GM21423 (cell line): Measurements from ENCODE around the gene MYBPH.

Source experiments
- ATAC-seq: cut with Tn5 transposase; IDR thresholded peaks from one replicate; pipeline ENCODE4 v1.9.1; 2021; ENCODE audit warnings: mild to moderate bottlenecking, moderate library complexity; ENCODE audit not compliant: unreplicated experiment

The MYBPH gene

DNA sequence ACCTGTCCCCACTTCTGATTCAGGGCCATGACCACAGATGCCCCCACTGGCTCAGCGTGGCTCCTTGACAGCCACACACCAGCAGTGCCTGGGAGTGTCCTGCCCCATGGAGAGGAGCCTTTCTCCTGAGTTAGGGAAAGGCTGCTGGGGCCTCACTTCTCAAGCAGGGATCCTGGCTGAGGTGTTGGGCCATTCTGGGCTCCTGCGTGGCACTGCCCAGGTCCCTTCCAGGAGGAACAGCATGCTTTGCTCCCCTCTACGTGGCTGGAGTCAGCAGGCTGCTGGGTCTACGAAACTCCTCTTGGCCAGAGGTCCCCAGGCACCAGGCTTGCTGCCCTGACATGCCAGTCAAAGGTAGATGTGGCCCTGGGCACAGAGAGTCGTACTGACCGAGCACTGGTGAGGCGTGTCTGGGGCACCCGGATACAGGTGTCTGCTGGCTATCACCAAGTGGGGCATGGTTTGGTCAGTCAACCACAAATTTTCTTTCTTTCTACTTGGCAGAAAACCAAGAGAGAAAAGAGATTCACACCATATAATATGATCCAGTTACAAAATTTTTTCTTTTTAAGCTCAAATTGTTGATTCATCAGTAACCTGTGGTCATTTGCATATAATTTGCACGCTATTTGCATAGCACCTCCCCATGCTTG, 44.0 kb downstream of the MYBPH start:
- ATAC-seq: no peak

DNA sequence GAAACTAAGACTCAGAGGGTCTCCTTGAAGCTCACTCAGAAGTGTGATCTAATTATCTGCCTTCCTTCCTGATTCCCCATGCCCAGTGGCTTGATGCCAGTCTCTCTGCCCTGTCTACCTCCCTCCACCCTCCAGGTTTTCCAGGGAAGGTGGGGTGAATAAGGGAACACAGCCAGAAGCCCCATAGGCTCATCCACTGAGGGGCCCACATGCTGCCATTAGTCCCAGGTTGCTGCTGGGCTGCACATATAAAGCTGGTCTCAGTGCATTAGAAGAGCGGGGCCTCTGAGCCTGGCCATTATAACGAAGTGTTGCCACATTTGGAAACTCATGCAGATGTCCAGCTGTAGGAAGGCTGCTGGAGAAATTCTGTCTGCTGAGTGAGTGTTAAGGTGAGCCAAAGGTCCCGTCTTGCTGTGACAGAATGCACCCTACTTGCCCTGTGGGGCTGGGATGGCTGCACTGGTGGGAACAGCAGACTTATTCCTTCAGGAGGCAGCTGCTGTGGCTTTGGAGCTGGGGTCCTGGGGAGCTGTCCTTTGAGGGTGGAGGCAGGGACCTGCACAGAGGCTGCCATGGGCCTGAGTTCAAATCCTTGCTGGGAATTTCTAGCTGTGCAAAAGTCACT, 45.2 kb downstream of the MYBPH start:
- ATAC-seq: no peak

DNA sequence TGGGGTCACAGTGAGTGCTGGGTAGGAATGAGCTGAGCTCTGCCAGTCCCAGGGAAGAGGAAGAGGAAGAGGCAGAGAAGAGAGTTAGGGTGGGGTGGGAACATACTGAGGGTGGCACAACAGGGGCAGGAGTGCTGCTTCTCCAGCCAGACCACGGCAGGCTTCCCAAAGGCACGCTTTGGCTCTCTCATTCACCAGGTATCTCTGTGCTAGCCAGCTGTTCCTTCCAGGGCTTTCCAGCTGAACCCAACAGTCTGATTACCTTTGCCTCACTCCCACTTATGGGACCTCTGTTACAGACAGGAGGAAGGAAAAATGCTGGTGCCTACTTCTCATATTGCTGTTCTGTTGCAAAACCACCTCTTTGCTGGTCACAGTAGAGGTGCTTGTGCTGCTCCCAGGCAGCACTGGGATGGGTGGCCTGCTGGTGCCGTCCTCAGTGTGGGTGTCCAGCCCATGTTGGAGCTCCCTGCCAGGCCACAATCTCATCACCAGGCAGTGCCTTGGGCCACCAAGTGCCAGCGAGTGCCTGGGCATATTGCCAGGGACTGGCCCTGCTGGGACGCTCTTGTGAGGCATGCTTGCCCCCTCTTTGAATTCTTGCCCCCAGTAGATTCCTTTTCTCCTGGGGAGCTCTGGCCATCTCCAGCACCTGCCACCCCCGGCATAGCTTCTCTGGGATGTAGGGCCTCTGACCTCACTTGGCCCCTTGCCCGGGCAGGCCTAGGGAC, 46.0 kb downstream of the MYBPH start:
- ATAC-seq: no peak

DNA sequence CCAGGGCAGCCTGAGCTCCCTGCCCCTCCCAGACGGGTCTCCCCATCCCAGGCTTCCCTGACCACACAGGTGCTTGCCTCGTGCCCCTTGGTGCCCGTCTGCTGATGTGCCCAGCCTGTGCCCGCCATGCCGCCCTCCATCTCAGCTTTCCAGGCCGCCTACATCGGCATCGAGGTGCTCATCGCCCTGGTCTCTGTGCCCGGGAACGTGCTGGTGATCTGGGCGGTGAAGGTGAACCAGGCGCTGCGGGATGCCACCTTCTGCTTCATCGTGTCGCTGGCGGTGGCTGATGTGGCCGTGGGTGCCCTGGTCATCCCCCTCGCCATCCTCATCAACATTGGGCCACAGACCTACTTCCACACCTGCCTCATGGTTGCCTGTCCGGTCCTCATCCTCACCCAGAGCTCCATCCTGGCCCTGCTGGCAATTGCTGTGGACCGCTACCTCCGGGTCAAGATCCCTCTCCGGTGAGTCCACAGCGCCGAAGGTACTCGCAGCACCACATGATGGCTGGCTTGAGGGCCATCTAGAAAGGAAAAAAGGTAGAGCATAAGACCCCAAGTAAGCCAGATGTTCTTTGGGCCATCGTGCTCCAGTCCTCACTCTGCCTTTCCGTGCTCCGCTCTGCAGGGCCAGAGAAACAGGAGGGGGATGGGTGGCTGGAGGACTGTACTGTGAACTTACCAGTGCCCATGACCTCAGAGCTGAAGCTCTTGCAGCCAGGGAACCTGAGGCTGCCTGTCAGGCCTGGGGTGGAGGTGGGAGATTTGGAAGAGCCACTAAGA, 46.7 kb downstream of the MYBPH start:
- no peak for ATAC-seq

DNA sequence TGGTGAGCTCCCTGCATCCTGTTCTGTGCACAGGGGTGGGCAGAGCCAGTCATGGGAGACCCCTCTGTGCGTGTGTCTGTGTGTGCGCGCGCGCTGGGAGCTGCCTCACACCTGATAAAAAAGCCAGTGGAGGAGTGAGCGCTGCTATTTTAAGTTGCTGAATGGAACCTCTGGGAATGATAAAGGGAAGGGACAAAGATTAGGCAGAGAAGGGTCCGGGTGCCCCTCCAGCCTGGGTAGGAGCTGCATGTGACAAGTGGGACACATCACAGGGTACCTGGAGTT, 47.3 kb downstream of the MYBPH start:
- ATAC-seq: no peak

DNA sequence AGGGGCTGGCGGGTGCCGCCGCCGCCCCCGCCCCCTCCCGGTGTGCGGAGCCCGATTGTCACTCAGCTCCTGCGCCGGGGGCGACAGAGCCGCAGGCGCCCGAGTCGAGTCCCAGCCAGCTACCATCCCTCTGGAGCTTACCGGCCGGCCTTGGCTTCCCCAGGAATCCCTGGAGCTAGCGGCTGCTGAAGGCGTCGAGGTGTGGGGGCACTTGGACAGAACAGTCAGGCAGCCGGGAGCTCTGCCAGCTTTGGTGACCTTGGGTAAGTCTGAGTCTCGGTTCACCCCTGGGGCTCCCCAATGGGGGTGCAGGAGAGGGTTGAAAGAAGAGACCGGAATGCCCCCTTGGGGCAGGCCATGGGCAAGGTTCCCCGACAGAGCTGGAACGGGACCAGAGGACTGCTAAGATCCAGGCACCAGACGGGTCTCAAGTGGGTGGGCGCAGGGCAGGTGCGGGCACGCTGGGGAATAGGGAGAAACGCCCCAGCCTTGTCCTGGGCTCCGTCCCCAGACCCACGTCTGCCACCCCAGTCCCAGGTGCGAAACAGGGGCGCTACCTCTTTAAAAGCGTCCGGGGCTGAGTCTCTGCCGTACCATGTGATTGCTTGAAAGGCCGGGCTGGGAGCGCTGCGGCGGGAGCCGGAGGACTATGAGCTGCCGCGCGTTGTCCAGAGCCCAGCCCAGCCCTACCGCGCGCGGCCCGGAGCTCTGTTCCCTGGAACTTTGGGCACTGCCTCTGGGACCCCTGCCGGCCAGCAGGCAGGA, 47.8 kb downstream of the MYBPH start, which contains the start of gene ADORA1:
TSS of gene ADORA1 (plus strand) at position 61 of the 765 bp plus-strand sequence. CDS start 1,116 bp downstream, outside the sequence.
- no peak for ATAC-seq

DNA sequence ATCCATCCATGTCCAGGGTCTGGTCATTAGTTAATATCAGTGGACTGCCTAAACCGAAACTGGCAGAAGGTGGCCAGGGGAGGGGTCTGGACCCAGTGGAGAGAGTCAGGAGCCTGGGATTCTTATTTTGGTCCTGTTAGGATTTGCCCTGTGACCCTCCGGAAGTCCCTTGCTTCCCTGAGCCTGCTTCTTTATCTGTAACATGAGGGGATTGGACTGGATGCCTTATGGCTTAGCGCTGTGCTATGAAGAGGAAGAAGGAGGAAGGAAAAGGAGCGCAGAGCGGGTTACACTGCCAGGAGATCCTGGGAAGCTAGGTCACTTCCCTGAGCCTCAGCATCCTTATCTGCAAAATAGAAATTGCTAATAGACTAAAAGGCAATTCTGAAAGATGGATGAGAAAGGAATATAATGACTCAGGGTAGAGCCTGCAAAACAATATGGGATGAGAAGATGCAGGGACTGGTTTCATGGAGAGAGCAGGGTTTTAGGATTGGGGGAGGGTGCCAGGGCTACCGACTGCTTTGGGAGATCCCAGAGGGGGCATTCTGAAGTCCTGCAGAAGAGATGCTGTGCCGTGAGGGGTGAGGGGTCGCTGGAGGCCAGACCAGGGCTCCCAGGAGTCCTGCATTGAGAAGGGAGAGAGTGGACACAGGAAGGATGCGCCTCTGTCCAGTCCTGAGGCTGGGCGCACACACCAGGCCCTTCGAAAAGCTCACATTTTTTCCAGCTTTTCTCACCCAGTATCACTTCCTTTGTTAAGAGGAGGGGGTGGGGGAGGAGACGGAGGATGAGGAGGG, 48.6 kb downstream of the MYBPH start:
- ATAC-seq: no peak

DNA sequence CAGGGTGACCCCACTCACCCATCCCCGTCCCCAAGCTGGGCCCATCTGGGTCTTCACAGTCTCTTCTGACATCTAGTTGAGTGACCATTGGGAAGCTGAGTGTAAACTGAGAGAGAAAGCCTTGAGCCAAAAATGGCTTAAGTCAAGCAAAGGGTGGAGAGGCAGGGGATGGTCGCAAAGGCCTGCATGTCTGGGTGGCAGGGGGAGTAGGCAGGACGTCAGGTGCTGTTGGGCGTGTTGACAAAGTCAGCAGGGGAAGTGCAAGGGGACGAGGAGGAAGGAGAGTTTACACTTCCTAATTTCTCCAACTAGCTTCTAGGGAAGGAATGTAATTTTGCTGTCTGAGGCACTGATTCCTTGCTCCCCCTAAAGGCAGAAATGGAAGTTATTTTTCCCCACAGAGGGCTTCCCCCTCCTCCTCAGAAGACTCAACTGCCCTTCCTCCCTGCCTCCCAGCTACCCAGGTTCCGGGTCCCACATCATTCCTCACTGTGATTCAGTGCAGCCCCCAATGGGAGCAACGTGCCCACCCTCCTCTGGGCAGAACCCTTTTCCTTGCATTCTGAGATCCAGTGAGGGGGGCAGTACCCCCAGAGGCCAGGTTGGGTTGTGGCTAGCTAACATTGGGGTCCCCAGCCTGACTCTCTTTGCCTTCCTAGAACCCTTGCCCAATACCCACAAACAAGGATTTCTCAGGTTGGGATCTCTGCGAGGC, 49.3 kb downstream of the MYBPH start:
- ATAC-seq: no peak

DNA sequence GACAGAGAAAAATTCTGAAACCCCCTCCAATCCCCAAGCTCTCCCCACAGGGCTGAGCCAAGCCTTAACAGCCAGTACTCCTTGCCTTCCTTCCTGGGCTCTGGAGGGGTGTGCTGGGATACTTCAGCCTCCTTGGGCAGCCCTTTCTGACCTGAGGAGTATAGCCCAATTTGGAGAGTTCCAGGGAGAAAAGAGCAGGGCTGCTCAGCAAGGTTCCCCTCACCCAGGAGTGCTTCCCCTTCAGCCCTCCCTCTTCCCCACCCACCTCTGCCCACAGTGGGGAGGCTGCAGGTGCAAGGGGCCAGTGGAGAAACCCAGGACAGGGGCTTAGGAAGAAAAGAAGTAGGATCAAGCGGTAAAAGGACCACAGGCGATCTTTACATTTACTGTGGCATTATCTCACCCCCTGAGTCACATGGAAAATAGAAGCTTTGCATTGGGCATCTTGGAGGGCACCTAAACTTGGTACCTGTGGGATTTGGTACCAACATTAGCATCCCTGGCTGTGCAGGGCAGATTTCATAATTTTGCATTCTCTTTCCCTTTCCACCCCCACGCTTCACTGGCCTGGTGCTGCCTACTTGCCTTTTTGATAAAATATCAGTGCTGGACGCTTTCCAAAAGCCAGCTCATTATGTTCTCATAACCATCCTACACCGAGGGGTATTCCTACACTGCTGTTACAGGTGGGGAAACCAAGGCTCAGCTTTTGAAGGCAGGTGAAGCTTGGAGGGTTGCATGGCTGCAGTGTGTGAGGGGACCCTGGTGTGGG, 50.9 kb downstream of the MYBPH start:
- ATAC-seq: no peak

DNA sequence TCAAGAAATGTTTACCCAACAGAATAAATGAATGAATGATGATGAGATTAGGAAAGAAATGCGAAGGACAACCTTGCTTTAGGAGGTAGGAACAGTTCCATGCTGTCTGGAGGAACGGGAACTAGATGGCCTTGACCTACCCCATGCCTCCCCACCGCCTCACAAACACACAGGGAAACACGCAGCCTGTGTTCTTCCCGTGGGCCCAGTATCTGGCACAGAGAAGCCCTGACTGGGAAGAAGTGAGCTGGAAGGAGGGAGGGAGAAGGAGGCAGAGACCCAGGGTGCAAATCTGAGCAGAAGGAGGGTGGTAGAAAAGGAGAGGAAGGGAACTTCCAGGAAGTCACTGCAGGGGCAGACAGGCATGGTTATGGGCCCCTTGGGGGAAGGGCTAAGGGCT, 51.6 kb downstream of the MYBPH start:
- no peak for ATAC-seq

DNA sequence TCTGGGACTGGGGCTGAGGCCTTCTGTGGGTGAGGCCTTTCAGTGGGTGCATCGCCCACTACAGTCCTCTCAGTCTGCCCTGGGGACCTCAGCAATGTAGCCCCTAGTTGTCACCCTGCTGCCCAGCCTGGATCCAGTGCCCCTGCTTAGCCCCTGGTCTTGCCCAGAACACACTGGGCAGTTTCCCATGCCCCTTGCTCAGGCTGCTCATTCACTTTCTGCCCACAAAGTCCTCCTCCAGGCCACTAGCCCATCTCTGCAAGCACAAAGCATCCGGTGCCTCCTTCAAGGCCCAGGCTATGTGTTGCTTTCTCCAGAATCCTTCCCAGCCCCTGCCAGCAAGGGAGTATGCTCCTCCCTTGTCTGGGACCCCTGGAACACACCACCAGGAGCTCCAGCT, 53.5 kb downstream of the MYBPH start:
- ATAC-seq: no peak

DNA sequence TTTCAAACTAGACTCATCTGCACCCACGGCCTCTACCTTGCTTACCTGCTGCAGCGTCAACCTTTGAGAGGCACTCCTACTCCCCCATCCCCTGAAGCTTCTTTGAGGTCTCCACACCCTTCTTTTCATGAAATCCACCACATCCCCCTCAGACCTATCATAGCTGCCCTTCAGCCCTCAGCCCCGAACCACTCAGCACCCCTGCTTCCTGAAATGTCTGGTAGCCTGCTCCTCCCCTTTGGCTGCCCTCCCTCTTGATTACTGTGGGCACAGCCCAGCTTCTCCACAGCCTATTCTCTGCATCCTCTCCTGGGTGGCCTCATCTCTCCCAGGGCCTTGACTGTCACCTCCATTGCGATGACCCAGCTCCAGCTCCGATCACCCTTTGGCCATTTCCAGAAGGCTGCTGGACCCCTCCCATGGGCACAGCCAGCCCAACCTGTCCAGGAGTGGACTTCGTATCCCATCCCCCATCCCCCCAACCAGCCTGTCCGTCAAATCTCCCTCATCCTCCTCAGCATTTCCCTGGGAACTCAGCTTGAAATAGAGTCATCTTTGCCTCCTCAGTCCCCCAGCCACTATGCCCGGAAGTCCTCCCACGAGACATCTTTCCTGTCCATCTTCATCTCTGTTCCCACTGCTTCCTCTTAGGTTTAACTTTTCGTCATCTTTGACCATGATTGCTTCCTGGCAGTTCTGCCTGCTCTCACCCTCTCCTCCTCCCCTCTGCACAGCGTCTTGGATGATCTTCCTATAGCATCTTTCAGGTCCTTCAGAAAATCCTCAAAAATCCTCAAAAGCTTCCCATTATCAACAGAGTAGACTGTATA, 54.2 kb downstream of the MYBPH start:
- ATAC-seq: no peak

DNA sequence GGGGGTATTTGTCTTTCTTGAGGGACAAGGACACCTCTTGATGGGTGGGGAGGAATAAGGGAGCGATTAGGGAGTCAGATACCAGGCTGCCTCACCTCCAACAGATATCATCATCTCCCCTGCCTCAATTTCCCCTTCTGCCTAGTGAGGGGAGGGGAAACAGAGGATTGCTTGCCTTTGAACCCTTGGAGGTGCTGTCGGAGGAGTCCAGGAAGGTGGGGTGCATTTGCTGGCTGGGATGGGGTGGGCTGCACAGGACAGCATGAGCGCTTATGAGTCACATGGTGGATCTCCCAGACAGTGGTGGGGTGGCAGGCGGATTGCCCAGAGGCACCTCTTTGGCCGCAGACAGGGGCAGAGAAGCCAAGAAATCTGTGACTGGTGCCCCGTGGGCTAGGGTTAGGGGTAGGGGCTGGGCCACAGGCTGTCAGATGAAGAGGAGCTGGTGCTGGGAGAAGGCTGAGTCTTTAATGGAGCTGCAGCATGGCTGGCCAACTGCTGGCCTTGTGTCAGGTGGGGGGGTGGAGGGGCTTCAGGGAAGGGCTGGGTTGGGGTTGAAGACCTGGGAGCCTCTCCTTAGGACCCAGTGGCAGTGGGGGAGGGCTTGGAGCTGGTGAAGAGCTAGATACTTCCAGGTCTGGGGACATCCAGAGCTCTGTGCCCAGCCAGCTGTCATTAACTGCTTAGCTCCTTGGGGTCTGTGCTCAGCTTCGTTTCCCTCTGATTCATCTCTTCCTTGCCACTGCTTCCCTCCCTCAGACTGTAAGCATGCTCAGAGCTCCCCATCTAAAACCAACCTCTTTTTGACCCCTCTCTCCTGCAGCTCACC, 55.1 kb downstream of the MYBPH start:
- ATAC-seq: no peak
